Upper lobe of left lung (tissue), 4 donors: ENCODE measurements around the gene PDLIM1.

Experiments used
- CTCF ChIP-seq, 6 experiments: fragments of 450-650 bp in 4 of 6; fragments of 200-600 bp in 2 of 6; sonication (generic) in 2 of 6; IDR thresholded peaks; one replicate each; pipeline ENCODE4 v1.5.1; 2016 to 2019; ENCODE audit warnings: antibody characterized with exemption in 6 of 6
- POLR2AphosphoS5 ChIP-seq, 2 donors: sonication (generic); formaldehyde crosslinking; IDR thresholded peaks; one replicate each; pipeline ENCODE4 v1.5.1; 2017; ENCODE audit warnings: antibody characterized with exemption in 2 of 2

DNA sequence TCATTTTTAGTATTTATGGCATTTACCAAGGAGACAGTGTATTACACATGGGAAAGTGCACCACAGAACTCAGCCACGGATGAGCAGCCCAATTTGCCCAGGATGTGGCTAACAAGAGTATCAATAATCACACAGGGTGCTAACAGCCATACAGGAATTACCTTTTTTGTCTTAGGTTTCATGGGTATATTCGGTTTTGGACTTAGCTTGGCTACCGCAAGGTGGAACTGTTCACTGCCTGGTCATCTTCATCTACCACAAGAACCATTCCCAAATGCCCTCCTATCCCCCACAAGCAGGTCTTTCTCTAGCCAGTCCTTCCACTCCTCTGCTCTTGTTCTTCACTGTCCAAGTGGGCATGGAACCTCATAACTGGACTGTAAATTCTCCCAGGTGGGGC is 6.0 kb downstream of the PDLIM1 start:
- TF ChIP-seq POLR2AphosphoS5 (IDR thresholded peaks at IDR 0.05), result no peak
- TF ChIP-seq CTCF (IDR thresholded peaks at IDR 0.05), result no peak
